NCI-H526 treated with DMSO at 0.1 percent for 48 hours (cell line): ENCODE data around the gene STXBP1.

Experiments
- DNase-seq: peaks from one replicate; lab custom pipeline; 2025; lab: John Stamatoyannopoulos, UW

STXBP1 gene

DNA sequence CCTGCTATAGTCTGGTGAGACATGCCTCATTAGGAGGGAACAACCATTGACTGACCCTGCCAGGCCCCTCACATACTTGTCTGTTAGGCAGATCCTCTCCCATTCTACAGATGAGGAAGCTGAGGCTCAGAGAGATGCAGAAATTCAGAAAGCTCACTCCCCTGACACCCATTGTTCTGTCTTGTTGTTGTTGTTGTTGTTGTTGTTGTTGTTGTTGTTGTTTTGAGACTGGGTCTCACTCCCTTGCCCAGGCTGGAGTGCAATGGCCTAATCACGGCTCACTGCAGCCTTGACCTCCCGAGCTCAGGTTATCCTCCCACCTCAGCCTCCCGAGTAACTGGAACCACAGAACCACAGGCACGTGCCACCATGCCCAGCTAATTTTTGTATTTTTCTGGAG is 81.6 kb downstream of the STXBP1 start:
- DNase-seq: no peak

DNA sequence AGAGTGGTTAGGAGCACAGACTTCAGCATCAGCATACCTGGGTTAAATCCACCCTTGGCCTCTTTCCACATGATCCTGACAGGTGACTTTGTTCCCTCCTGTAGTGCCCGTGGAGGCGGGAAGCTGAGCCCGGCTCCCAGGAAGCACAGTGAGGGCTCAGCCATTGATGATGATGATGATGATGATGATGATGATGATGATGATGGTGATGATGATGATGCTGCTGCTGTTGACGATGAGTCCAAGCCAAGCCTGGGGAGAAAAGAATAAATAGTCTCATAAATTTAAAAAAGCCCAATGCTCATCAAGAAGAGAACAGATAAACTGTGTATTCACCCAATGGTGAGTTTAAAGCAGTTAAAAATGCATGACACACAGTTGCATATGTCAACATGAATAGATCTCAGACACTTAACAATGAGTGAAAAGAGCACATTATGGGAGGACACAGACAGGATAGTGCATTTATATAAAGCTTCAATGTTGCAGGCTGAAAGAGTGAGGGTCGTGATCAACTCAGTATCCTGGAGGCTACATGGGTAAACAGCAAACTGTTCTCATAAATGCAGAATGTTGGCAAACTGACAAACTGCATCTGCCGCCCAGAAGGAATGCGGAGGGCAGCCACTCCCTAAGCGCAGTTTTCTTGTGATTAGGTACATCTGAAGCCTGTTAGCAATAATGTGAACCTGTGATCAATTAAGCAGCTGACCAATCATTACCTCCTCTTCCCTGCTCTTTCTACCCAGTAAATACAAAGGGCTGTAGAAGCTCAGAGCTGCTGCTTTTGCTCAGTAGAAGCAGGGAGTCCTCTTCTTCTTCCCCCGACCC is 83.0 kb downstream of the STXBP1 start:
- DNase-seq: no peak

DNA sequence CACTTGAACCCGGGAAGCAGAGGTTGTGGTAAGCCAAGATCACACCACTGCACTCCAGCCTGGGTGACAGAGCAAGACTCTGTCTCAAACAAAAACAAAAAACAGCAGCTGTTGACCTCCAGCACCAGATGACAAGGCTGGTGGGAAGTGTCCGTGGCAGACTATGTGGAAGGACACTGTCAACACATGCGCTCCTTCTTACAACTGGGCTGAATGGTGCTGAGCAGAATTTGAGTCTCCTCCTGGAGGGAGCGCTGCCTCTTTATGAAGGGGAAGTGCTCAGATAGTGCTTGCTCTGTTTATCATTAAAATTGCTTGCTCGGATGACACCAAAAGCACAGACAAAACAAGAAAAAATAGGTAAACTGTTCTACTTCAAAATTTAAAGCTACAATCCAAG is 85.5 kb downstream of the STXBP1 start:
- DNase-seq: no peak

DNA sequence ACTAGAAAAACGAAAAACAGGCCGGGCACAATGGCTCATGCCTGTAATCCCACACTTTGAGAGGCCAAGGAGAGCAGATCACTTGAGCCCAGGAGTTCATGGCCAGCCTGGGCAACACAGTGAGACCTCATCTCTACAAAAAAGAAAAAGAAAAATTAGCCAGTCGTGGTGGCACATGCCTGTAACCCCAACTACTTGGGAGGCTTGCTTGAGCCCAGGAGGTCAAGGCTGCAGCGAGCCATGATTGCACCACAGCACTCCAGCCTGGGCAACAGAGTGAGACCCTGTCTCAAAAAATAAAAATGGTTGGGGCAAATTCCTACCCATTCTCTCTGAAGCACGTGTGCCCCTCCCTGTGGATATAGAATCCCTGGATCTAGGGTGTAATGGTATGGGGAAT is 86.3 kb downstream of the STXBP1 start:
- DNase-seq: no peak

DNA sequence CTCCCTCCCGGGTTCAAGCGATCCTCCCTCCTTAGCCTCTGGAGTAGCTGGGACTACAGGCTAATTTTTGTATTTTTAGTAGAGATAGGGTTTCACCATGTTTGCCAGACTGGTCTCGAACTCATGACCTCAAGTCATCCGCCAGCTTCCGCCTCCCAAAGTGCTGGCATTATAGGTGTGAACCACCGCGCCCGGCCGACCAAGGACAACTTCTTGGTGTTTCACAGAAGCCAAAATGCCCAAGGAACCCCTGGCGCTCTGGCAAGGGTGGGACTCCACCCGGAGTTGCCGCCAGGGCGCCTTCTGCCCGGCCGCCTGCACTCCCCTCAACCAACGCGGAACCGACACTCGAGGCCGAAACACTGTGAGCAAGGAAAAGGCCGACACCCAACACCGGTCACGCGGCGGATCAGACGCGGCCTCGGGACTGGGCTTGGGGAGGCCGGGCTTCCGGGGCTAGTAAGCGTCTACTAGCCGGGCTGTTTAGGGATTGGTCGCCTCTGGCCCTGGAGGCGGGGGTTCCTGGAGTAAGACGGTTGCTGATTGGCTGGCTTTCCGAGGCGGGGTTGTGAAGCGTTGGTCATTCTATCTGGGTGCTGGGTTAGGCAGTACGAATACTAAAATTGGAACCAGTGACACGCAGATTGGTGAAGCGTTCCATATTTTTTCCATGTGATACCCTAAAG is 87.1 kb downstream of the STXBP1 start:
- no peak for DNase-seq

DNA sequence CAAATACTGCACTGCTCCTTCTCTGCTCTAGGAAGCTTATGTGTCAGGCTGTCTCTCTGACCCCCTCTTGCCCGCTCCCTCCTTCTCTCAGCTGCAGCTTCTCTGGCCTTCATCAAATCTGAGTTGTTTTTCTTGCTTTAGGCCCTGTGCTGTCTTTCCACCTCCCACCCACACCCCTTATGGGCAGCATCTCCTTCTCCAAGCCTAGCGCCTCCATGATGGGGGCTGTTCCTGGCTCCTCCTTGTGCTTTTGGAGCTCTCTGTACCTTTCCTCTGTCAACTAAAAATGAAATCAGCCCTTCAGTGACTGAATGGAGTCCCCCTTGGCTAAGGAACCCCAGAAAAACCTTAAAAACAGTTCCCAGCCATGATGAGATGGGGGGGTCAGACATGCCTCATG is 88.1 kb downstream of the STXBP1 start:
- DNase-seq: no peak

DNA sequence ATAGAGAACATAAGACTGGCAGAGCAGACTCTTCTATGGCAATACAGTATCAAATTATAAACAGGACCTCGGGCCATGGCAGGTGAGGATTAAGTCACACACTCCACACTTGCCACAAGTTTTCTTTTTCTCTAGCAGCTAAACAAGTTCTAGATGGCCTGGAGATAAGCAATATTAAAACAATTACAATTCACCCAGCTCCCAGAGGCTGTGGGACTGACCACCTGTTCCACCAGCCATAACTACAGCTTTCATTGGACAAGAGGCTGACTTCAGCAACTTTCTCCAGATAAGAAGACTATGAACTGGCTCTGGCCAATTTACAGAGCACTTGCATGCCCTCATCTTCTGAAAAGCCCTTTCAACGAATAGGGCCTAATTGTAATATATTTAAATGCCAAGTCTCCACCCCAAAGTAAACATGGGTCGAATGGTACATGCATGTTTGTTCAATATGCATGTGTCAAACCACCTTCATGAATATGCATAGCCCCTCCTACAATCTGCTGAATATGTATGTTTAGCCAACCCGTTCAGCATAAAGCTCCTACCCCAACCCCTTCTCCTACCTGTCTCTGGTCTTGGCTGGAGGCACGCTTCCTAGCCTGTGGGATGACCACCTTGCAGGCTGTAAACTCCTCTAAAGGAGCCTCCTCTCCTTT is 88.6 kb downstream of the STXBP1 start:
- DNase-seq: peak; percentile 70

DNA sequence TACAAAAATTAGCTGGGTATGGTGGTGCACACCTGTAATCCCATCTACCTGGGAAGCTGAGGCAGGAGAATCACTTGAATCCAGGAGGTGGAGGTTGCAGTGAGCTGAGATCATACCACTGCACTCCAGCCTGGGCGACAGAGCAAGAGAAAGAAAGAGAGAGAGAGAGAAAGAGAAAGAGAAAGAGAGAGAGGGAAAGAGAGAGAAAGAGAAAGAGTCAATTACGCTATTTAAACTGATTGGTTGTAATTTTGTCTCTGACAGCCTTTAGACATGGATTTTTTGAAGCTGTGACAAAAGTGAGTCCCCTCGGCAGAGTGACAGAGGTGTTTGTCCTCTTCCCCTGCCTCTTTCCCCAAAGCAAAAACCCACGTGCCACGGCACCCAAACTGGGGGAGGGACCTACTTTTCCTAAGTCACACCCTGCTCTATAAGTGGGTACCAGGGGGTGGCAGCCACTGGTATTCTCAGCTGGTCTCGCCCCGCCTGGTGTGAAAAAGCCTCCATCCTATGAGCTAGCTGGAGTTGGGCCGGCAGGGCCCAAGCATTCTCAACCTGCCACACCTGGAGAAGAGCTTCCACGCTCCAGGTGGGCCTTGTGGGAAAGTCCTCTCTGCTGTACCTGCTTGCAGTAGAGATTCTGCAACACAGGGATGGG is 91.3 kb downstream of the STXBP1 start:
- no peak for DNase-seq

DNA sequence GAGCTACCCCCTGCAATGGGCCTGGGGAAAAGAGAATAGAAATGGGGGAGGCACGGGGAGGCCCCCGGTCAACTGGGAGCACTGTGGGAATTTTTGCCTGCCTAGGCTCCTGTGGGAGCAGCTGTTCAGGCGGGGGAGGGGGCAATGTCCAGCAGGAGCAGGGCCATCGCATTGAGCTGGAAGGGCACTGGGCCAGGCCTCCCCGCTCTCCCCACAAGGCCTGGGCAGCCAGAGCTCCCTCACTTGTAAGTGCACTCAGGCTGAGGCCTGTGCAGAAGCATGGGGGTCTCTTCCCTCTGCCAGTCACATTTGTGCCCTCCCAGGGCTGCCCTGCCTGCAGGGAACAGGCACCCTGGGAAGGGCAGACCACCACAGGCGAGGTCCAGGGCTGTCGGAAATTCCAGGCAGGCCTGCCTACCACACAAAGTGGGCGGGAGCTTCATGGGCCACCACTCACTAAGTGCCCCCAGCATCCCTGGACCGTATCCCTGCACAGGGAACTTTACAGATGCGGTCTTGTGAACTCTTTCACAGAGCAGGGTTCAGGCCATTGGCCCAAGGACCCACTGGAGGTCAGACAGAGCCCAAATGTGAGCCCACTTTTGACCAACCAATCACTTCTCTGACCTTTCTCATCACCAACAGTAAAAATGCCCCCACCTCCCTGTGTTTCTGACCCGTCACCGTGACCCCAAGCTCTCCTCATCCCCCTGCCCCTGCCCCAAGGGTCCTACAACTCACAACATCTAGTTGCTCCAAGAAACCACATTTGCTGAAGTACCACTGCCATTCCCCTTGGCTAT is 93.7 kb downstream of the STXBP1 start:
- no peak for DNase-seq

DNA sequence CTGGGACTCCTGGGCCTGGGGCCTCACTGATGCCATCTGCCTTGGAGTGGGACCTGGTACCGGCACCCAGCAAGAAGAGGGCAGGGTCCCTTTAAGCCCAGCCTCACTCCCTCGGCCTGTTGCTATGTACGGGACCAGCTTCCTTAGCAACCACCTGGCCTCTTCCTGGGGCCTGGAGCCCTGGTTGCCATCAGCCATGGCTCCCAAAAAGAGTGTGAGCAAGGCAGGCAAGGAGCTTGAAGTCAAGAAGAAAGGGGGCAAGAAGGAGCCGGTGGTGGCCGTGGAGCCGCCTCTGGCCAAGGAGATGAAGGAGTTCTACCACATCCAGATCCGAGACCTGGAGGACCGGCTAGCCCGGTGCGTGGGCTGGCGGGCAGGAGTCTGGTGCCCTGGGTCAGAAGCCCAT is 94.8 kb downstream of the STXBP1 start, which contains the start of gene CFAP157:
Gene CFAP157, plus strand, starts transcription at position 153 of the 406 bp plus-strand sequence. Its CDS starts 44 bp downstream, at position 197.
- no peak for DNase-seq

DNA sequence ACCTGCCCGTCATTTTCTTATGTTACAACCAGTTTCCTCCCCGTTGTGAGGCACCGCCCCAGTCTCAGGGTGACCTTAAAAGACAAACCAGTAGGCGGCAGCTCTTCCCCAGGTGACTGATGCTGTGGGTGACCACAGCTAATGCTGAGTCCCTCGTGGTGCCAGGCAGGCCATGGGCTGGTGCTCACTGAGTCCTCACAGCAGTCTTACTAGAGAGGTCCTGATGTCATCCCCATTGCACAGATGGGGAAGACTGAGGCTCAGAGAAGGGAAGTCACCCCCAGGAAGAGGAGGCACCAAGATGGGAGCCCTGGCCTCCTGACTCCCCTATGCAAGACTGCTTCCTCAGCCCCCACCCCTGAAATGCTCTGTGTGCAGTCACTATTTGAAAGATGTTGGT is 95.7 kb downstream of the STXBP1 start:
- peak; percentile 6 for DNase-seq

DNA sequence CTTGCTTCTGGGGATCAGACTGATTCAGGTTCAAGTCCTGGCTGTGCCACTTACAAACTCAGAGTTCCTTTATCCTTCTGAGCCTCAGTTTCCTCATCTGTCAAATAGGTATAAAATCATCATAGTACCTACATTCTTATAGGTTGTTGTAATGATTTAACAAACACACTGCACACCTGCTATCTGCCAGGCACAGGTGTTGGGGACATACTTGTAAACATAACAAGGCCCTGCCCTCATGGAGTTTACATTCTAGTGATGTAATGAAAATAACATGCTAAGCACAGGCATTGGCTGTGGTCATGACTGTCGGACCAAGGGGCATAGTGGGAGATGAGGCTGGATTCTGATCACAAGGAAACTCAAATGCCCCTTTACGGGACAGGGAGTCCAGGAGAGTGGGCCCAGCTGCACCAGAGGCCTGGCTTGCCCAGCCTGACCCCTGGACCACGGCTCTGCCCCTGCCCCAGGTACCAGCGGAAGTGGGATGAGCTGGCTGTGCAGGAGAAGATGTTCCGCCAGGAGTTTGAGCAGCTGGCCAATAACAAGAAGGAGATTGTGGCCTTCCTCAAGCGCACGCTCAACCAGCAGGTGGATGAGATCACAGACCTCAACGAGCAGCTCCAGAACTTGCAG is 97.0 kb downstream of the STXBP1 start:
- no peak for DNase-seq

DNA sequence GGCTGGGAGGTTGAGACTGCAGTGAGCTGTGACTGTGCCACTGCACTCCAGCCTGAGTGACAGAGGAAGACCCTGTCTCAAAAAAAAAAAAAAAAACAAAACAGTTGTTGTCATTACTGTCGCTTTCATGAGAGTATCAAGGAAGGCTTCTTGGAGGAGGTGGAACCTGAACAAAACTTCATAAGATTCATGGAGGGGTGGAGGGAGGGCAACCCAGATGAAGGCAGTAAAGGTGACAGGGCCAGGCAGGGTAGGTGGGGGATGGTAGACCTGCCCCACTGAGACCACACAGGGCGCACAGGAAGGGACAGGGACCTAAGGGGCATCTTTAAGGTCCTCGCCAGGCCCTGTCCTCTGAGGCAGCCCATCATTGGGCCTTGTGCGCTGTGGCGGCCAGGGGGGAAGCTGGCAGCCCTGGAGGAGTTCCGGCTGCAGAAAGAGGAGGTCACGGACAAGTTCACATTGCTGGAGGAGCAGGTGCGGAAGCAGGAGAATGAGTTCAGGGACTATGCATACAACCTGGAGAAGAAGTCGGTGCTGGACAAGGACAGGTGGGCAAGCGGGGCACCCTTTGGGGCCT is 98.2 kb downstream of the STXBP1 start:
- no peak for DNase-seq

DNA sequence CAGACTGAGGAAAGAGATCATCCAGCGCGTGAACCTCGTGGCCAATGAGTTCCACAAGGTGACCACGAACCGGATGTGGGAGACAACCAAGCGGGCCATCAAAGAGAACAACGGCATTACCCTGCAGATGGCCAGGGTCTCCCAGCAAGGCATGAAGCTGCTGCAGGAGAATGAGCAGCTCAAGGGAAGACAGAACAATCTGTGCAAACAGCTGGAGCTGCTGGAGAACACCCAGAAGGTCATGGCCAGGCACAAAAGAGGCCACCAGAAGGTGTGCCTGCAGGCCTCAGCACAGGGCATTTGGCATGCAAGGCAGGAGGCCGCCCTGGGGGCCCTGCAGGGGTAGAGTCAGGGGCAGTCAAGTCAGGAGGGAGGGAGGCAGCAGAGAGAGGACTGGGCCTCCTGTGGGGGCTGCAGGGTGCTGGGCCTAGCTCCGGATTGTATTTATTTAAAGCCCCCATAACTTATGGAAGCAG is 99.2 kb downstream of the STXBP1 start:
- no peak for DNase-seq

DNA sequence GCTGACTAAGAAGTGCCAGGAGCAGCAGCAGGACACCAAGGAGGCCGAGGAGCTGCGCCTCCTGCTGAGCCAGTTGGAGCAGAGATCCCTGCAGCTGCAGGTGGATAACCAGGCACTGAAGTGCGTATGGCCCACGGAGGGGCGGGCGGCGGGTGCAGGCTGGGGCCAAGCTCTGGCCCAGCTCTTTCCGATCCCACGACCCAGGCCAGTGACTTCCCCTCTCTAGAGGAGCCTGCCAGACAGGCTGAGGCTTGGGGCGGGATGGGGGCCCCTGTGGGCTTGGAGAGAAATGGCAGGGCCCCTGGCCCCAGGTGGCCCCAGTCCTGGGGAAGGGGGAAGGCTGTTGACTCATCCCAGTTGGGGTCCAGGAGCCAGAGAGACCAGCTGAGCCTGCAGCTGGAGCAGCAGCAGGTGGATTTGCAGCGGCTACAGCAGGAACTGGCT is 99.8 kb downstream of the STXBP1 start:
- no peak for DNase-seq

DNA sequence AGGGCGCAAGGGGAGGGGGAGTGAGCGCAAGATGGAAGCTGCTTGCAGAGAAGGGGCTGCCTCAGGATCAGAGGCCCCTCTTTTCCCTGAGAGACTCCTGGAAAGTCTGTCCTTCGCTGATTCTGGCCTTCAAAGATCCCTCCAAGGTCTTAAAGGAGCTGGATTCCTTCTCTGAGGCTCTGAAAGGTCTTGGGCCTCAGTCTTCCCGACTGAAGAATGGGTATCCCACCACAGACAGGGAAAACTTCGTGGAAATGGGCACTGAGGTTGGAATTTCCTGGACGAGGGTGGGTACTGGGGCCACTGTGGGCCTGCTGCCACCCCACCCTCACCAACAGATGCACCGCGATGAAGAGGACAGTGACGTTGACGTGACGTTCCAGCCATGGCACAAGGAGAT is 100.3 kb downstream of the STXBP1 start:
- DNase-seq: no peak

DNA sequence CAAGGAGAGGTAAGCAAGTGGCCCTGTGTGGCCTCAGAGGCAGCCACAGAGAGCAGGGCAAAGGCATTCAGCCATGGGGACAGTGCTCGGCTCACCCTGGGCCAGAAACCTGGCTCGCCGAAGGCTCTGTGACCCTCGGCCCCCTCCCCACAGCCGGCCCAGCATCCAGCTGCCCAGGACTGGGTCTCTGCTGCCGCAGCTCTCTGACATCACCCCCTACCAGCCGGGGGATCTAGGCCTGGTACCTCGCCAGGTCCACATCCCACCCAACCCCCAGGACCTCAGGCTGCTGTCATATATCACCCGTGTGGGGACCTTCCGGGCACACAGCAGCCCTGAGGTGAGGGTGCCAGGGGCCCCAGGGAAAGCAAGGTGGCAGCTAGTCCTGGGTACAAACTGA is 100.8 kb downstream of the STXBP1 start:
- DNase-seq: no peak

DNA sequence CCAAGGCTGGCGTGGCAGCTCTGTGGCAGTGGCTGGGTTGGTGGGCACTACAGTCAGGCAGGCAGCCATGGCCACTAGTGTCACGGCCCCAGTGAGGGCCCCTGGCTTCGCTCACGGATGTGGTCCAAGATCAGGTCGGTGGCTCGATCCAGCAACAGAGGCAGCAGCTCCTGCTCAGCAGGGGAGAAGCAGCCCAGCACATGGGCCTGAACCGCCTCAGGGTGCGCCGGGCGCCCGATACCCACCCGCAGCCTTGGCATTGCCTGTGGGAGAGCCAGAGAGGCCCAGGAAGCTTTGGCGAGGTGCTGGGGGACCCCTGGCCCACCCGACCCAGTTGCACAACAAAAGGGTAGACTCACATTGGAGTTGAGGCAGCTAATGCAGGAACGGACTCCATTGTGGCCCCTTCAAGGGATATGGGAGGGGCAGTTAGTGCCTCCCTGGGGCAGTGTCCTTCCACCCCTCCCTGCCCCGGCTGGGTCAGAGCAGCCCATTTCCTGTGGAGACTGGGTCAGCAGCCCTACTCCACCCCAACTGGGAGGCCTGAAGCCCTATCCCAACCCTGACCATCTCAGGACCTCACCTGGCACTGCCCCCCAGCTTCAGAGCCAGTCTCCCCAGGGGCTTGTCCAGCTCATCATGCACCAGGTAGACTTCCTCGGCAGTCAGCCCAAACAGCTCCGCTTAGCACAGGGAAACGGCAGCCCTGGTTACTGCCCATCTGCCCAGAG is 102.1 kb downstream of the STXBP1 start:
- no peak for DNase-seq

DNA sequence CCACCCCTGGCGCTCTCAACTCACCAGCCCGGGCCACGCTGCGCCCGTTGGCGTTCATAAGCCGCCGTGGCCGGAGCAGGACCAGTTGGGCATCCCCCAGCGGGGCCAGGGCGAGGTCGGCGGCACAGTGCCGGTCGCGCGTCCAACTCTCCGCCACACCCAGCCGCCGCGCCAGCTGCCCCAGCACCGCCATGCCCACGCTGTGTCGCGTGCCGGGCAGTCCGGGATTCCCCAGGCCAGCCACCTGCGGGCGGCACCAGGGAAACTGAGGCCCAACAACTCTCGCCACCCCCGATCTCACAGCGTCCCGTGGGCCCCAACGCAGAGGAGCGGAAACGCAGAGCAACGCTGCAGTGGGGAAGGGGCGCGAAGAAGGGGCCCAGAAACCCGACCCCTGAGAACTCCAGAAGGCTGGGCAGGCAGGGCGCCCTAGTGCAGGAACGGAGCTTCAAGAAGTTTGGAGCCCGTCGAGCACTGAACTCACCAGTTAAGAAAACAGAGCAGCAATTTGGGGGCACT is 102.9 kb downstream of the STXBP1 start:
- DNase-seq: no peak
